H1 (cell line): ENCODE measurements around the gene BMI1. TPM values are rescaled to one million over a fixed set of nuclear protein-coding genes. Genes with fewer than 3 reads are reported as not detected.

Experiments used
- CBX8 ChIP-seq: fragments of 300-800, 300-1000 bp; sonication (generic); IDR thresholded peaks from 2 replicates; pipeline ENCODE4 v1.7.1; 2016; ENCODE audit warnings: low read depth, low read length, borderline replicate concordance
- E2F6 ChIP-seq: IDR thresholded peaks from 2 replicates; pipeline ENCODE4 v1.6.1; 2012; ENCODE audit warnings: inconsistent platforms
- EZH2 ChIP-seq: fragments of 200-600 bp; sonication (generic); IDR thresholded peaks from 2 replicates; pipeline ENCODE4 v1.7.1; 2012; ENCODE audit warnings: low read depth, mild to moderate bottlenecking, moderate library complexity, low read length, inconsistent platforms; ENCODE audit not compliant: severe bottlenecking
- MAX ChIP-seq: IDR thresholded peaks from 2 replicates; pipeline ENCODE4 v1.6.1; 2012; ENCODE audit warnings: inconsistent platforms
- NANOG ChIP-seq: IDR thresholded peaks from 2 replicates; pipeline ENCODE4 v1.6.1; 2011; ENCODE audit warnings: low read length, low read depth, mild to moderate bottlenecking, inconsistent platforms; ENCODE audit not compliant: insufficient read depth, poor library complexity, severe bottlenecking
- NRF1 ChIP-seq: IDR thresholded peaks from 2 replicates; pipeline ENCODE4 v1.6.1; 2011; ENCODE audit warnings: mild to moderate bottlenecking, low read depth, low read length, improper control_type of control experiment
- RFX5 ChIP-seq: IDR thresholded peaks from 2 replicates; pipeline ENCODE4 v1.6.1; 2011; ENCODE audit warnings: low read depth, low read length, improper control_type of control experiment, borderline replicate concordance
- SIN3A ChIP-seq, 2 experiments: IDR thresholded peaks in 1 of 2; conservative IDR thresholded peaks in 1 of 2; 2 replicates each; pipeline ENCODE4 v1.6.1; 2011 to 2012; ENCODE audit warnings: low read length in 2 of 2, improper control_type of control experiment in 1 of 2, low read depth in 1 of 2, mild to moderate bottlenecking in 1 of 2
- SIX5 ChIP-seq: IDR thresholded peaks from 2 replicates; pipeline ENCODE4 v1.6.1; 2011; ENCODE audit warnings: mild to moderate bottlenecking, low read depth, low read length
- SP4 ChIP-seq: IDR thresholded peaks from 2 replicates; pipeline ENCODE4 v1.6.1; 2012; ENCODE audit warnings: low read length, inconsistent platforms
- USF2 ChIP-seq: IDR thresholded peaks from 2 replicates; pipeline ENCODE4 v1.6.1; 2011; ENCODE audit warnings: low read length, improper control_type of control experiment
- polyA plus RNA-seq, 7 experiments: library from polyadenylated mRNA; depleted of rRNA in 3 of 7; stranded (reverse) in 5 of 7; unstranded in 2 of 7; fragments of >200 nt in 5 of 7; fragments of 200-250 nt in 2 of 7; gene quantifications; 1 replicate in 5 of 7; 2 replicates in 1 of 7; 4 replicates in 1 of 7; pipeline versions ENCODE4 v1.2.1 to v1.2.3, GENCODE V29; 2011 to 2013; ENCODE audit warnings: missing spikeins in 2 of 7, mixed read lengths in 2 of 7
- total RNA-seq: library from RNA; stranded (reverse); fragmentation: NEBNext Ultra II Directional; extraction: Animal tissue kit (Norgen Biotek cat#: 25700); gene quantifications from 2 replicates; pipeline ENCODE4 v1.2.1, GENCODE V29; 2021

Gene BMI1
- total and polyA plus RNA-seq, 2 of the 8 experiments (the other 6 are each of a cell fraction or from before 2014, with no cell fraction given): 2.8 to 10.7 TPM

- TF ChIP-seq NRF1 (no peak), USF2 (no peak), E2F6 (no peak), SIX5 (no peak), RFX5 (no peak), NANOG (no peak), MAX (no peak), SIN3A (conservative IDR thresholded peaks at IDR 0.05 in 1 of 2, IDR thresholded peaks at IDR 0.05 in 1 of 2; ENCODE audit: low read depth in 1 of 2, low read length in 2 of 2) (no peak), CBX8 (no peak), SP4 (no peak), EZH2 (no peak)
These were observed 43.7 kb downstream of the BMI1 start (continued) for GRCh38 chr10:22364407-22365140.
